Renal cortex interstitium (tissue), 11 donors: ENCODE measurements around the gene ZNF74. TPM values are rescaled to one million over a fixed set of nuclear protein-coding genes. Genes with fewer than 3 reads are reported as not detected.
"Not testable (repeated sequence)": the region's sequence is repeated elsewhere in the genome, so short reads cannot be mapped to it uniquely, and the experiment has no call there.

Experiments
- DNase-seq, 11 donors: peaks; one replicate each; pipeline ENCODE4 v3.0.0-alpha.2; 2013; ENCODE audit warnings: low read depth in 9 of 11, low spot score in 4 of 11; ENCODE audit errors: extremely low read depth in 1 of 11
- polyA plus RNA-seq, 3 donors: library from polyadenylated mRNA; unstranded; fragments of 120-200 nt; gene quantifications; one replicate each; pipeline ENCODE4 v1.2.1, GENCODE V29; 2013; ENCODE audit not compliant: insufficient read length in 3 of 3

Gene ZNF74
- polyA plus RNA-seq, 3 donors: 13.3 to 19.8 (median 18.1) TPM

DNA sequence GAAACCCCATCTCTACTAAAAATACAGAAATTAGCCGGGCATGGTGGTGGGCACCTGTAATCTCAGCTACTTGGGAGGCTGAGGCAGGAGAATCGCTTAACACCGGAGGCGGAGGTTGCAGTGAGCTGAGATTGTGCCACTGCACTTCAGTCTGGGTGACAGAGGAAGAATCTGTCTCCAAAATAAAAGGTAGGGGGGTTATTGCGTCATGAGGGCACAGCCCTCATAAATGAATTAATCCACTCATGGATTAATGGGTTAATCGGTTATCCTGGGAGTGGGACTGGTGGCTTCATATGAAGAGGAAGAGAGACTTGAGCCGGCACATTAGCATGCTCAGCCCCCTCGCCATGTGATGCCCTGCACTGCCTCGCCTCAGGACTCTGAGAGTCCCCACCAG, 25.1 kb upstream of the ZNF74 start:
- not testable (repeated sequence) for DNase-seq

DNA sequence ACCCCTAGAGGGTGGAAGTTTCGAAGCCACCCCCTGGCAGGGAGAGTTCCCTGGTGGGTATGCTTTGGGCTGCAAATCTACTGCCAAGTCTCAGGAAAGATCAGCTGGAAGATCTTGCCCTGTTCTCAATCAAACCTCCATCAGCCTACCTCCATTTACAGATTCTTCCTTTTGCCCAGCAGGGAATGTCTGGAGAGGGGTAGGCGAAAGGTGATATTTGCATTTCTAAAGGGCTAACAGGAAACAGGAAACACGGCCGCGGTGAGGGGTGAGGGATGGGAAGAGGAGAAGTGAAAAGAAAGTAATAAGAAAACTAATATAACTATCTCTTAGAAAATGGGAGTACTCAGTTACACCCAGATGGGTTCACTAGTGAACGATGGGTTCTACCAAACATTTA, 22.3 kb upstream of the ZNF74 start:
- DNase-seq: not testable (repeated sequence)

DNA sequence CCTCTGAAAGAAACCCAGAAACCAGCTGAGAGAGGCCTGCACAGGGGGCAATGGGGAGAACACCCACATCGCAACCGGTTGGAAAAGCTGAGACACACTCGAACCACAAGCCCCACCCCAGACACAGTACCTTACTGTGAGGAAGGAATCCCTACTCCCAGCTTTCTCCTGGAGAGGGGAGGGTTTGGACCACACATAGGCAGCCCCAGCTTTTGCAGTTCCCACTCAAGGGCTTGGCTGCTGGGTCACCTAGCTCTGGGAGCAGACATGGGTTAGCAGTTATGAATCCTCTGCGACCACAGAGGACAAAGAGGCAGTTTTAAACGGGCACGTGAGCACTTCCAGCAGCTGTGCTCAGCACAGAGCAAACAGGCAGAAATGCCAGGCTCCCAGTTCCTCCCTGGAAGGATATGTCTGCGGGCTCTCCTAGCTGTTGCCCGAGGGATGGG, 21.5 kb upstream of the ZNF74 start:
- DNase-seq: not testable (repeated sequence)

DNA sequence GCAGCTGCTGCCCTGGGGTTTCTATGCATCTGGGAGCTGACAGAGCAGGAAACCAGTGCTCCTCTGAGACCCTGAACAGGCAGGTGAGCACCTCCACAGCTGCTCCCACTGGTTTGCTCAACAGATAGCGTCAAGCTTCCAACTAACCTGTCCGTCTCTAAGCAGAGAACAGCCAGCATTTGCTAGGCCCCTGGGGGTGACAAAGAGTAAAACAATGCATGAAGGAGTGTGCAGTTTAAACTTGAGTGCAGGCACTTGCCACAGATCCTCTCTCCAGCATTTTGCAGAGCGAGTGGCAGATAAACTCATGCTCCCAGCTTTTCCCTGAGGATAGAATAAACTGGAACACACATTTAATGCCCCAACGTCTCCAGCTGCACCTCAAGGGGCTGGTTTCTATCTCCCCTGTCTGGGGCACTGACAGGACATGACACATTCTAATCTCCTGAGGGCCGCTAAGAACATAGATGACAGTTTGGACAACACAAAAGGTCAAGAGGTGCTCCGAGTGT, 20.7 kb upstream of the ZNF74 start:
- DNase-seq: not testable (repeated sequence)

DNA sequence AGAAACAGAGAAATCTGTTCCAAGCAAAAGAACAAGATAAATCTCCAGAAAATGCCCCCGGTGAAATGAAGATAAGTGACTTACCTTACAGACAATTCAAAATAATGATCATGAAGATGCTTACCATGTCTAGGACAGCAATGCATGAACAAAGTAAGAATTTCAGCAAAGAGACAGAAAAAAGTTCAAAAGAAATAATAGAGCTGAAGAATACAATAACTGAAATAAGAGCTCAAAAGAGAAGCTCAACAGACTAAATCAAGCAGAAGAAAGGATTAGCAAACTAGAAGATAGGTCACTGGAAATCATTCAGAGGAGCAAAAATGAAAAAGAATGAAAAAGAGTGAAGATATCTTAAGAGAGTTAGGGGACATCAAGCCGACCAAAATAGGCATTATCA, 19.8 kb upstream of the ZNF74 start:
- not testable (repeated sequence) for DNase-seq

DNA sequence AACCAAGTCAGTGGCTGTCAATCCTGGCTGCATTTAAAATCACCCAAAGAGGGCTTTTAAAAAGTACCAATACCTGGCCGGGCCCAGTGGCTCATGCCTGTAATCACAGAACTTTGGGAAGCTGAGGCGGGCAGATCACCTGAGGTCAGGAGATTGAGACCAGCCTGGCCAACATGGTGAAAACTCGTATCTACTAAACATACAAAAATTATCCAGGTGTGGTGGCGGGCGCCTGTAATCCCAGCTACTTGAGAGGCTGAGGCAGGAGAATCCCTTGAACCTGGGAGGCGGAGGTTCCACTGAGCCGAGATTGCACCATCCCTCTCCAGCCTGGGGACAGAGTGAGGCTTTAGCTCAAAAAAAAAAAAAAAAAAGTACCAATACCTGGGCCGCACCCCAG, 17.7 kb upstream of the ZNF74 start:
- not testable (repeated sequence) for DNase-seq

DNA sequence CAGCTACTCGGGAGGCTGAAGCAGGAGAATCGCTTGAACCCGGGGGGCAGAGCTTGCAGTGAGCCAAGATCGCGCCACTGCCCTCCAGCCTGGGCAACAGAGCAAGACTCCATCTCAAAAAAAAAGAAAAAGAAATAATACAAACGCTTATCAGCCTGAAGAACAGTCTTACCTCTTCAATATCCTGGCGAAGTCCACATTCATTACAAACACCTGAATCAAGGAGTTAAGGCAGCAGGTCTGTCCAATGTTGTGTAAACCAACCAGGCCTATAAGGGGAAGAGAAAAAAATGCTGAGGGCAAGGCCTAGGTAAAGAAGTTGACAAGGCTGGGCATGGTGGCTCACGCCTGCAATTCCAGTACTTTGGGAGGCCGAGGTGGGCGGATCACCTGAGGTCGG, 17.0 kb upstream of the ZNF74 start:
- DNase-seq: not testable (repeated sequence)

DNA sequence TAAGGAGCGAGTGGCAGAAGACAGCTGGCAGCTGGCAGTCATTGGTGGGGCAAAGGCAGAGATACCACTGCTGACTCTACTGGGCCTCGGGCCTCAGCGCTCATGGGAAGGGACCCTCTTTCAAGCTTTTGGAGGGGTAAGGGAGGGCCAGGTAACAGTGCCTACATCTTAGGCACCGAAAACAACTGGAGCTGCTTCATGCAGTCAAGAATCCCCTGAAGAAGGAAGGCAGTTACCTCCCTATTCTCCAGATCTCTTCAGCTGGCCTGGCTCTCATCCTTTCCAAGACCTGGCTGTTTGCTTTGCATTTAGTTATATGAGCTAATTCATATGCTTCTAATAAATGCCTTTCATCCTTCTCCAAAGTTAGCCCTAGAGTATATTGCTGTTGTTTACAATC, 15.8 kb upstream of the ZNF74 start:
- no peak for DNase-seq

DNA sequence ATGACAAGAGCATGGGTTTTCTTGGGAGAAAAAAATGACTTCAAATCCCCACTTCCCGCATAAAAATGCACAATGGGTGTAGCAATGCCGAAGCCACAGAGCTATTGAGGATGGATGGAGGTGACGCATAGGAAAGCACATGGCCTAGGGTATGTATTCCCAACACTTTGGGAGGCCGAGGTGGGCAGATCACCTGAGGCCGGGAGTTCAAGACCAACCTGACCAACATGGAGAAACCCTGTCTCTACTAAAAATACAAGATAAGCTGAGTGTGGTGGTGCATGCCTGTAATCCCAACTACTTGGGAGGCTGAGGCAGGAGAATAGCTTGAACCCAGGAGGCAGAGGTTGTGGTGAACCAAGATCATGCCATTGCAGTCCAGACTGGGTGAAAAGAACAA, 15.3 kb upstream of the ZNF74 start:
- DNase-seq: not testable (repeated sequence)

DNA sequence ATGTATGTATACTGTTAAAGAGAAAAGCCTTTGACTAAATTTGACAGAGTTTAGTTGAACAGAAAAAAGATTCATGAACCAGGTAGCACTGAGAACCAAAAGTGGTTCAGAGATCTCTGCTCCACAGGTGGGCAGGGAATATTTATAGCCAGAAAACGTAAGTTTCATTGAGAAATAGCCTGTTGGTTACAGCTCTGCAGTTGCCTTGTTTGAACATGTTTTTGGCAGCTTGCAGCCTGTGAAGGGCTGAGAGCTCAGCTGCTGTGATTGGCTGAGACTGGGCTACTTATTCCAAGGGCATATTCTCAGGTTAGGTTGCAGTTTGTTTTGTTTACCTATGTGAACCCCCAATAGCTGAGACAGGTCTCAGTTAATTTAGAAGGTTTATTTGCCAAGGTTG, 13.5 kb upstream of the ZNF74 start:
- no peak for DNase-seq

DNA sequence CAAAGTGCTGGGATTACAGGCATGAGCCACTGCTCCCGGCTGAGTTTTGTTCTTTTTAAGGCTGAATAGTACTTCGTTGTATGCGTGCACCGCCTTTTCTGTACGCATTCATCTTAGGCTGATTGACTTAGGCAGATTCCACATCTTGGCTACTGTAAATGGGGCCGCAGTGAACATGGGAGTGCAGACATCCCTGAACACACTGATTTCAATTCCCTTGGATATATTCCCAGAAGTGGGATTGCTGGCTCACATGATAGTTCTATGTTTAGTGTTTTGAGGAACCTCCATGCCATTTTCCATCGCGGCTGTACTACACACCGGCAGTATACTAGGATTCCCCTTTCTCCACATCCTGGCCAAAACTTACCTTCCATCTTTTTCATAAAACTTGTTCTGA, 10.4 kb upstream of the ZNF74 start:
- DNase-seq: no peak

DNA sequence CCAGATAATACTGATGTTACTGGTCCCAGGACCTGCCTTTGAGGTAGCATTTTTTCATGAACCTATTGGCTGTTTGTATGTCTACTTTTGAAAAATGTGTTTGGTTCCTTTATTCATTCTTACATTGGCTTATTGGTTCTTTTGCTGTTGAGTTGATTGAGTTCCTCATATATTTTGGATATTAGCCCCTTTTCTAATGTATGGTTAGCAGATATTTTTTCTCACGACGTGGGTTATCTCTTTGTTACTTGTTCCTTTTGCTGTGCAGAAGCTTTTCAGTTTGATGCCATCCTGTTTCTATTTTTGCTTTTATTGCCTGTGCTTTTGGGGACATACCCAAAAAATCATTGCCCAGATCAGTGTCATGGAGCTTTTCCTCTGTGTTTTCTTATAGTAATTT, 9.8 kb upstream of the ZNF74 start:
- DNase-seq: no peak

DNA sequence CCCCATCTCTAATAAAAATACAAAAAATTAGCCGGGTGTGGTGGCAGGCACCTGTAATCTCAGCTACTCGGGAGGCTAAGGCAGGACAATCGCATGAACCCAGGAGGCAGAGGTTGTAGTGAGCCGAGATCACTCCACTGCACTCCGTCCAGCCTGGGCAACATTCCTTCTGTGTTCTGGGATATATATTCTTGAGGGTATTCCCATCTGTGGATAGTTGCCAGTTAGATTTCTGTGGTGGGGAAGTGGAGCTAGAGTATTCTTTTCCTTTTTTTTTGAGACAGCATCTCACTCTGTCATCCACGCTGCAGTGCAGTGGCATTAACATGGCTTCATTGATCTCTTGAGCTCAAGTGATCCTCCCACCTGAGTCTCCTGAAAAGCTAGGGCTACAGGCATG, 9.1 kb upstream of the ZNF74 start:
- no peak for DNase-seq

DNA sequence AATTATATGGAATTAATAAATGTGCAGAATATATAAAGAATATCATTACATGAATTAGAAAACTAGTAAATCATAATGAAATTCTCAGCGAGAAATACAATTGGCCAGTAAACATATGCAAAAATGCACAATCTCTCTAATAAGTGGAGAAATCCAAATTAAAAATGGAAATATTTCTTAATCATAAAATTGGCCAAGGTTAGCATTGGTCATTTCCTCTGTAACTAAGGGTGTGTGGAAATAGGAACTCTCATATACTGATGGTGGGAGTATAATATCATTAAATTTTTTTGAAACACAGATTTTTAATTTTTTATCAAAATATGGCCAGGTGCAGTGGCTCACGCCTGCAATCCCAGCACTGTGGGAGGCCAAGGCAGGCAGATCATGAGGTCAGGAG, 7.6 kb upstream of the ZNF74 start:
- no peak for DNase-seq

DNA sequence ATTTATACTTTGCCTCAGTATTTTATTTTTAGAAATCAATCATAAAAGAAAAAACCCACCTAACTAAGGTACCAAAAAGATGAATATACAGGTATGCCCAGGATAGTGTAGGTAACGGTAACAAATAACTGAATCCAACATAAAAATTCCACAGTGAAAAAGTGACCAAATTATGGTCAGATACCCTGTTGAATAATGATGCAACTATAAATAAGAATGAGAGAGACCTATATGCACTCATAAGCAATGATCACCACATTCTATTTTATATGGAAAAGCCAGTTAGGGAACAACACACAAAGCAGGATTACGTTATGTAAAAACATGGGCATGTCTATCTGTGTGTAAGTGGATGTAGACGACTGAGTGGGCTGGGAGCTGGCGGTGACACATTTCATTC, 7.0 kb upstream of the ZNF74 start:
- no peak for DNase-seq

DNA sequence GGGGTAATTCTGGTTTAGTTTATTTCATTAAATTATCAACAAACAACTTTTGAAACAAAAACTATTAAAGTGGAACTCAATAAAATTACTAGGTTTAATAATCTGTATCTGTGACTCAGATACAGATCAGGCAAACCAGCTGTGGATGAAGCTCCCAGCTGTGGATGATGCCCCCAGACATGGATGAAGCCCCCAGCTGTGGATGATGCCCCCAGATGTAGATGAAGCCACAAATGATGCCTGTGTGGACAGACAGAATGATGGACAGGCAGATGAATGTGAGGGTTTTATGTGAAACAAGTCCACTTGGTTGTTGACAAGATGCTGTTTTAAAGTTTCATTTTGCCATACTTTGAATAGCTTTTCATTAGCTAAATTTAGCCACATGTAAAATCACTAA, 5.8 kb upstream of the ZNF74 start:
- DNase-seq: no peak

DNA sequence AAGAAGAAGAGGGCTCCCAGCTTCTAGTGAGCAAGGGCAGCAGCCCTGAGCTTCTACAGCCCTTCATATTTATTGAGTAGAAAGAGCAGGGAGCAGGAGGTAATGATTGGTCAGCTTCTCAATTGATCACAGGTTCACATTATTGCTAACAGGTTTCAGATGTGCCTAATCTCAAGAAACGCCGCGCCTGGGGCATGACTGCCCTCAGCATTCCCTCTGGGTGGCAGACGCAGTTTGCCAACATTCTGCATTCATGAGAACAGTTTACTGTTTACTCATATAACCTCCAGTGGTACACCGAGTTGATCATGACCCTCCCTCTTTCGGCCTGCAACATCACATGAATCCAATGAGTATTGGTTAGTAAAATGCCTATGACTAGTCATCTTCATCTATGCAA, 4.7 kb upstream of the ZNF74 start:
- no peak for DNase-seq

DNA sequence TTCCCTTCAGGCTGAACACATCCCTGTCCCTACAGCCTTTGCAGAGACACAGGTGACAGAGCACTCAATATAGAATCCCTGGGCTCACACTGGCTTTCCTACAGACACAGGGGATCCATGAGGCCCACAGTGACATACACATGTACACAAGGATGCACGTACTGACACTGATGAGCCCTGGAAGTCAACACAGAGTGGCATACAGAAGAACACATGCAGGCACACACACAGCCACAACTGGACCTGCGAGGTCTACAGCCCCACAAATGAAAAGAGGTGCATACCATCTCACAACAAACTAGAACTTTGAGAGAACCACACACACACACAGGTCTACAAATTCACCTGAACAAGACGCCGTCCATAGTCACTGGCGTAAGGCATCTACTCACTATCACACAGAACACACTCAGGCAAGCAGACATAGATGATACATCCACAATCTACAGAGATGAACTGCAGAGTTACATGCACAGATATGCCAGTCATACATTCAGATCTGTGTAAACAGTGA, 3.5 kb upstream of the ZNF74 start:
- DNase-seq: no peak

DNA sequence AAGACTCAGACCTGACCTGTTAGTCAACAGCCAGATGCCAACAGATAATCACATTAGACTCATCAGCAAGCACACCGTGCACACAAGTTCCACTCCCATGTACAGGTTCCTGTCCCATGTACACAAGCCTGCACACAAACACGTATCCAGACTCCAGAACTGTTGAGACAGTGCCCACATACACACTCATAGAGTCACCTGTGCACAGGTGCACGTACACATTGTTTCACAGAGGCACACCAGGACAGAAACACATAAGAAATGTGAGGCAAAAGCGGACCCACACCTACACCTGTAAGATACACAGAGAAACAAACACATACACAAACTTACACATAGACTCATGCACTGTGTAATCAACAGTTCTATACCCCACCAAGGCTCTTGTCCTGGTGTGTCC, 2.7 kb upstream of the ZNF74 start:
- DNase-seq: no peak

DNA sequence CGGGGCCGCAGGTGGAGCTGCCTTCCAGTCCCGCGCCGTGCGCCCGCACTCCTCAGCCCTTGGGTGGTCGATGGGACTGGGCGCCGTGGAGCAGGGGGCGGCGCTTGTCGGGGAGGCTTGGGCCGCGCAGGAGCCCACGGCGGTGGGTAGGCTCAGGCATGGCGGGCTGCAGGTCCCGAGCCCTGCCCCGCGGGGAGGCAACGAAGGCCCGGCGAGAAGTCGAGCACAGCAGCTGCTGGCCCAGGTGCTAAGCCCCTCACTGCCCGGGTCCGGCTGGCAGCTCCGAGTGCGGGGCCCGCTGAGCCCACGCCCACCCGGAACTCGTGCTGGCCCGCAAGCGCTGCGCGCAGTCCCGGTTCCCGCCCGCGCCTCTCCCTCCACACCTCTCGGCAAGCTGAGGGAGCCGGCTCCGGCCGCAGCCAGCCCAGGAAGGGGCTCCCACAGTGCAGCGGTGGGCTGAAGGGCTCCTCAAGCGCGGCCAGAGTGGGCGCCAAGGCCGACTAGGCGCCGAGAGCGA, 1.5 kb upstream of the ZNF74 start:
- not testable (repeated sequence) for DNase-seq

DNA sequence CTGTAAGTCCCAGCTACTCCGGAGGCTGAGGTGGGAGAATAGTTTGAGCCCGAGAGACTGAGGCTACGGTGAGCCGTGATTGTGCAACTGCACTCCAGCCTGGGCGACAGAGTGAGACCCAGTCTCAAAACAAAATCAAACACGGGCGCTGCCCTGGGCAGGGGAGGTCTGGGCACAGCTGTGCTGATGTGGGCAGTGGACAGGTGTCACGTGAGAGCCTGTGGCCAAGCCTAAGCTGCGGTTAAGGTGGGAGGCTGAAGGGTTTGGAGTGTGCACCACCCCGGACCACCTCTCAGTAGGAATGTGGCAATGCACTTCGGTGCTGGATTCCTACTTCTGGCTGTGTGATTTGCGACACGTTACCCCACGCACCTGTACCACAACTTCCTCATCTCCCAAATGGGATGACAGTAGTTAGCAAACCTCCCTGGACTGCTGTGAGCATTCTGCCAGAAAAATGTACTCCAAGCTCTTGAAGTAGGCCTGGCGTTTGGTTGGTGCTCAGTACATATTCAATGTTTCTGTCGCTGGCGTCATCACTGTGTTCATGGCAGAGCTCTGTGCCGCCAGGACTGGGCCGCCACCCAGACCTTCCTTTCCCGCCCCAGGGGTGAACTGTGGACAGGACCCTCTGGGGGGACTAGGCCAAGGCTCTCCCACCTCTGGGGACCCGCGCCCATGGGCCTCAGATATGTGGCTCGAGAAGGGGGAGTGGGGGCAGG, 807 bp upstream of the ZNF74 start:
- DNase-seq: no peak
